Keratinocyte (primary cell): ENCODE measurements around the gene KRT77.

Experiments
- EZH2 ChIP-seq: IDR thresholded peaks from one replicate; pipeline ENCODE4 v1.6.1; 2012; ENCODE audit warnings: inconsistent platforms, mild to moderate bottlenecking, low read length, moderate library complexity
- TF ChIP-seq, protein P1 (sequence below), 3 experiments: IDR thresholded peaks in 1 of 3; conservative IDR thresholded peaks in 1 of 3; optimal IDR thresholded peaks in 1 of 3; 2 replicates in 2 of 3; 3 replicates in 1 of 3; pipeline versions ENCODE3 to v1.5.1; 2011; ENCODE audit warnings: low read length in 3 of 3, mild to moderate bottlenecking in 3 of 3, moderate library complexity in 2 of 3, control low read depth in 1 of 3, inconsistent platforms in 1 of 3; ENCODE audit not compliant: insufficient read depth in 2 of 3; ENCODE audit errors: extremely low read depth in 1 of 3

DNA sequence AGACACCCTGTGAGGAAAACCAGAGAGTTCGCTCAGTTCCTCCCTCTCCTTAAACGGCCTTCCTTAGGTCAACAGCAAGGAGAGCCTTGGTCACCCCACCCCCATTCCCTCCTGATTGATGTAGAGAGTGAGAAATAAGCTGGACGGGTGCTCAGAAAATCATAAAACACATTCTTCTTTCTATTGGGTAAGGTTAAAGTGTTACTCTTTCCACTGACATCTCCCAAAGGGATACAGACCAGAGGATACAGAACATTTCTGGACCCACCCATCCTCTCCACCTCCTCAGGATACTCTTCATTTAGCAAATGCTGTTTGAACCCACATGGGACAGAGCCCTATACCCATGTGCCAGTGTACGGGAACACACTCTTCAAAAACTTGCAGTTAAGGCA, 11.6 kb upstream of the KRT77 start:
- TF ChIP-seq, protein P1, sequence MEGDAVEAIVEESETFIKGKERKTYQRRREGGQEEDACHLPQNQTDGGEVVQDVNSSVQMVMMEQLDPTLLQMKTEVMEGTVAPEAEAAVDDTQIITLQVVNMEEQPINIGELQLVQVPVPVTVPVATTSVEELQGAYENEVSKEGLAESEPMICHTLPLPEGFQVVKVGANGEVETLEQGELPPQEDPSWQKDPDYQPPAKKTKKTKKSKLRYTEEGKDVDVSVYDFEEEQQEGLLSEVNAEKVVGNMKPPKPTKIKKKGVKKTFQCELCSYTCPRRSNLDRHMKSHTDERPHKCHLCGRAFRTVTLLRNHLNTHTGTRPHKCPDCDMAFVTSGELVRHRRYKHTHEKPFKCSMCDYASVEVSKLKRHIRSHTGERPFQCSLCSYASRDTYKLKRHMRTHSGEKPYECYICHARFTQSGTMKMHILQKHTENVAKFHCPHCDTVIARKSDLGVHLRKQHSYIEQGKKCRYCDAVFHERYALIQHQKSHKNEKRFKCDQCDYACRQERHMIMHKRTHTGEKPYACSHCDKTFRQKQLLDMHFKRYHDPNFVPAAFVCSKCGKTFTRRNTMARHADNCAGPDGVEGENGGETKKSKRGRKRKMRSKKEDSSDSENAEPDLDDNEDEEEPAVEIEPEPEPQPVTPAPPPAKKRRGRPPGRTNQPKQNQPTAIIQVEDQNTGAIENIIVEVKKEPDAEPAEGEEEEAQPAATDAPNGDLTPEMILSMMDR (optimal IDR thresholded peaks at IDR 0.05 in 1 of 3, IDR thresholded peaks at IDR 0.05 in 1 of 3, conservative IDR thresholded peaks at IDR 0.05 in 1 of 3; ENCODE audit: extremely low read depth in 1 of 3, insufficient read depth in 2 of 3, low read length in 3 of 3) = no peak
- no peak for TF ChIP-seq EZH2
